Keratinocyte (primary cell): ENCODE measurements around the gene CPA3. TPM values are rescaled to one million over a fixed set of nuclear protein-coding genes. Genes with fewer than 3 reads are reported as not detected.

Experiments used
- DNase-seq: peaks from one replicate; pipeline ENCODE4 v3.0.0-alpha.2; 2011; ENCODE audit warnings: low read depth, missing footprints, low spot score
- FAIRE-seq: peaks from 2 replicates; lab custom pipeline; 2011; peaks lifted over from hg19 to GRCh38; lab: Jason Lieb, UNC
- H2AFZ ChIP-seq: 2 replicates; pipeline ENCODE4 v1.6.0; 2012; ENCODE audit warnings: low read length, control low read depth, inconsistent platforms; ENCODE audit not compliant: control insufficient read depth
- H3K27ac ChIP-seq: 2 replicates; pipeline ENCODE4 v1.5.1; 2011; ENCODE audit warnings: low read length; ENCODE audit not compliant: control insufficient read depth, insufficient read depth
- H3K27me3 ChIP-seq: 3 replicates; pipeline ENCODE4 v1.6.0; 2011; ENCODE audit warnings: low read length; ENCODE audit not compliant: control insufficient read depth, insufficient read depth; ENCODE audit errors: extremely low read depth
- H3K36me3 ChIP-seq, 2 experiments: 2 replicates in 1 of 2; 3 replicates in 1 of 2; pipeline ENCODE4 v1.5.1; 2011; ENCODE audit warnings: low read length in 2 of 2, mild to moderate bottlenecking in 1 of 2; ENCODE audit not compliant: control insufficient read depth in 2 of 2, insufficient read depth in 2 of 2; ENCODE audit errors: extremely low read depth in 1 of 2
- H3K4me1 ChIP-seq: 3 replicates; pipeline ENCODE4 v1.5.1; 2011; ENCODE audit warnings: low read length; ENCODE audit not compliant: control insufficient read depth, insufficient read depth; ENCODE audit errors: extremely low read depth
- H3K4me2 ChIP-seq: 3 replicates; pipeline ENCODE4 v1.6.0; 2011; ENCODE audit warnings: low read depth, low read length; ENCODE audit not compliant: control insufficient read depth, insufficient read depth; ENCODE audit errors: extremely low read depth
- H3K4me3 ChIP-seq, 3 experiments: fragments of 200-600 bp in 1 of 3; sonication (generic) in 1 of 3; 2 replicates in 2 of 3; 3 replicates in 1 of 3; pipeline ENCODE4 v1.5.1; 2011 to 2016; ENCODE audit warnings: low read length in 3 of 3, mild to moderate bottlenecking in 3 of 3, control low read depth in 2 of 3, inconsistent platforms in 1 of 3, low read depth in 1 of 3, mixed read lengths in 1 of 3, mixed run types in 1 of 3, moderate library complexity in 1 of 3; ENCODE audit not compliant: control insufficient read depth in 2 of 3, insufficient read depth in 2 of 3; ENCODE audit errors: extremely low read depth in 1 of 3
- H3K79me2 ChIP-seq: 2 replicates; pipeline ENCODE4 v1.6.0; 2012; ENCODE audit warnings: low read length; ENCODE audit not compliant: control insufficient read depth, insufficient read depth
- H3K9ac ChIP-seq: 3 replicates; pipeline ENCODE4 v1.6.0; 2011; ENCODE audit warnings: low read length; ENCODE audit not compliant: control insufficient read depth, insufficient read depth; ENCODE audit errors: extremely low read depth
- H3K9me1 ChIP-seq: 3 replicates; pipeline ENCODE4 v1.6.0; 2011; ENCODE audit warnings: low read length; ENCODE audit not compliant: control insufficient read depth, insufficient read depth; ENCODE audit errors: extremely low read depth
- H3K9me3 ChIP-seq: 2 replicates; pipeline ENCODE4 v1.5.1; 2012; ENCODE audit warnings: low read depth, low read length; ENCODE audit not compliant: control insufficient read depth
- H4K20me1 ChIP-seq: 3 replicates; pipeline ENCODE4 v1.6.0; 2011; ENCODE audit warnings: low read length; ENCODE audit not compliant: control insufficient read depth, insufficient read depth; ENCODE audit errors: extremely low read depth
- CTCF ChIP-seq, 3 experiments: IDR thresholded peaks in 1 of 3; conservative IDR thresholded peaks in 1 of 3; optimal IDR thresholded peaks in 1 of 3; 2 replicates in 2 of 3; 3 replicates in 1 of 3; pipeline versions ENCODE3 to v1.5.1; 2011; ENCODE audit warnings: low read length in 3 of 3, mild to moderate bottlenecking in 3 of 3, moderate library complexity in 2 of 3, control low read depth in 1 of 3, inconsistent platforms in 1 of 3; ENCODE audit not compliant: insufficient read depth in 2 of 3; ENCODE audit errors: extremely low read depth in 1 of 3
- EZH2 ChIP-seq: IDR thresholded peaks from one replicate; pipeline ENCODE4 v1.6.1; 2012; ENCODE audit warnings: inconsistent platforms, mild to moderate bottlenecking, low read length, moderate library complexity
- dilution Hi-C: fragments of 300-500 bp; cut with MboI; formaldehyde crosslinking; loops from one replicate; pipeline ENCODE4 v1.7.0; 2020; ENCODE audit warnings: low sequenced_read_pairs; ENCODE audit not compliant: extremely low pct_ligation_motif_present
- polyA plus RNA-seq, 5 experiments: library from polyadenylated mRNA; depleted of rRNA in 3 of 5; stranded (reverse) in 3 of 5; stranded (forward) in 1 of 5; unstranded in 1 of 5; fragments of >200 nt; gene quantifications; 1 replicate in 1 of 5; 2 replicates in 3 of 5; 3 replicates in 1 of 5; pipeline versions ENCODE4 v1.2.1 to v1.2.3, GENCODE V29; 2011 to 2012; ENCODE audit warnings: missing spikeins in 2 of 5, low read depth in 1 of 5, low replicate concordance in 1 of 5

The CPA3 gene
- polyA plus RNA-seq, 1 donor (not counting 4 experiments of a cell fraction or from before 2014, with no cell fraction given), result not detected

DNA sequence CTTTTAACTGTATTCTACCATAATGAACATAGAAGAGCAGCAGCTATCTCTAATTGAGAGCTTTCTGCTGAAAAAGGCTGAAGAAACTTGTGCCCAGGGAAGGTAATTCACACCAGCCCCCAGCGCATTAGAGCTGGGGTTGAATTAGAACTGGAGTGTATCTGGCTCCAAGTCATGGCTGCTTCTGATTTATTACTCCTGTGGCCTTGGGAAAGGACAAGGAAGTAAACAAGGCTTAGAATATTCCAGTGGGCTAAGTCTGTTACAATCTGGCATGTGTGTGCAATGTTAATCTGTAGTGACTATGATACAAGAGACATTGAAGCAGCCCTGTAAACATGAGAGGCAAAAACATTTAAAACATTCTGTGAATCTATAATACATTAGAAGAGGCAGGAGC lies 18.1 kb downstream of the CPA3 start:
- H3K9ac ChIP-seq, result no peak overlapping the region
- DNase-seq (no peak), FAIRE-seq (no peak)
- H3K27me3 ChIP-seq, result no peaks in the 10 kb centered on the region
- no peak overlapping the region for H3K27ac ChIP-seq
- H2AFZ ChIP-seq, result no peak overlapping the region
- H3K4me3 ChIP-seq, result no peak overlapping the region
- no peaks in the 10 kb centered on the region for H3K79me2 ChIP-seq
- H3K9me3 ChIP-seq, result no peaks in the 10 kb centered on the region
- no peaks in the 10 kb centered on the region for H3K36me3 ChIP-seq
- no peaks in the 10 kb centered on the region for H3K4me1 ChIP-seq
- TF ChIP-seq EZH2 (no peak), CTCF (optimal IDR thresholded peaks at IDR 0.05 in 1 of 3, IDR thresholded peaks at IDR 0.05 in 1 of 3, conservative IDR thresholded peaks at IDR 0.05 in 1 of 3; ENCODE audit: extremely low read depth in 1 of 3, insufficient read depth in 2 of 3, low read length in 3 of 3) (no peak)
- H3K4me2 ChIP-seq, result no peak overlapping the region
- H4K20me1 ChIP-seq, result no peaks in the 10 kb centered on the region
- dilution Hi-C loops, result no loop called here
- H3K9me1 ChIP-seq, result no peaks in the 10 kb centered on the region

- no peak overlapping the region for H3K9ac ChIP-seq
- H3K36me3 ChIP-seq, result no peaks in the 10 kb centered on the region
- no peaks in the 10 kb centered on the region for H3K9me3 ChIP-seq
- TF ChIP-seq EZH2 (no peak), CTCF (optimal IDR thresholded peaks at IDR 0.05 in 1 of 3, IDR thresholded peaks at IDR 0.05 in 1 of 3, conservative IDR thresholded peaks at IDR 0.05 in 1 of 3; ENCODE audit: extremely low read depth in 1 of 3, insufficient read depth in 2 of 3, low read length in 3 of 3) (no peak)
- H3K4me2 ChIP-seq, result no peak overlapping the region
- no peaks in the 10 kb centered on the region for H3K79me2 ChIP-seq
- no peak overlapping the region for H3K4me3 ChIP-seq
- H4K20me1 ChIP-seq, result no peaks in the 10 kb centered on the region
- FAIRE-seq, result no peak
- no peaks in the 10 kb centered on the region for H3K27me3 ChIP-seq
- H3K4me1 ChIP-seq, result no peaks in the 10 kb centered on the region
- dilution Hi-C loops, result no loop called here
- H3K27ac ChIP-seq, result no peak overlapping the region
- DNase-seq, result no peak
- no peaks in the 10 kb centered on the region for H3K9me1 ChIP-seq
- no peak overlapping the region for H2AFZ ChIP-seq
These were observed 19.2 kb downstream of the CPA3 start for GRCh38 chr3:148884261-148884660.
